Spinal cord (tissue), 10 donors: ENCODE data around the gene UNC5C. TPM values are rescaled to one million over a fixed set of nuclear protein-coding genes. Genes with fewer than 3 reads are reported as not detected.

Experiments used
- DNase-seq, 6 donors: peaks; one replicate each; pipeline versions ENCODE4 v3.0.0 to v3.0.0-alpha.2; 2013 to 2015; ENCODE audit warnings: low spot score in 6 of 6, low read depth in 4 of 6
- H3K27ac ChIP-seq: one replicate; pipeline ENCODE4 v1.5.1; 2013; ENCODE audit warnings: low read depth, low read length, control low read depth
- H3K27me3 ChIP-seq: one replicate; pipeline ENCODE4 v1.6.1; 2013; ENCODE audit warnings: low read length; ENCODE audit not compliant: control insufficient read depth, insufficient read depth
- H3K36me3 ChIP-seq: one replicate; pipeline ENCODE4 v1.6.1; 2013; ENCODE audit warnings: low read length; ENCODE audit not compliant: control insufficient read depth, insufficient read depth
- H3K4me1 ChIP-seq: one replicate; pipeline ENCODE4 v1.6.1; 2013; ENCODE audit warnings: low read length; ENCODE audit not compliant: control insufficient read depth, insufficient read depth
- H3K4me3 ChIP-seq: one replicate; pipeline ENCODE4 v1.5.1; 2013; ENCODE audit warnings: low read depth, low read length, control low read depth
- H3K9me3 ChIP-seq: one replicate; pipeline ENCODE4 v1.6.1; 2013; ENCODE audit warnings: low read length; ENCODE audit not compliant: control insufficient read depth, insufficient read depth
- WGBS: methylation state at CpG from one replicate; pipeline ENCODE4 v1.1.5; 2013; ENCODE audit warnings: missing lambda C conversion rate; ENCODE audit not compliant: insufficient coverage; 5-methylcytosine and 5-hydroxymethylcytosine counted together
- polyA plus RNA-seq, 2 donors: library from polyadenylated mRNA; unstranded; fragments of 120-200 nt; gene quantifications; one replicate each; pipeline ENCODE4 v1.2.1, GENCODE V29; 2013; ENCODE audit not compliant: insufficient read length in 2 of 2
- total RNA-seq, 2 donors: library from RNA; depleted of rRNA in 1 of 2; stranded (reverse); fragments of 120-200 nt in 1 of 2; fragments of >200 nt in 1 of 2; gene quantifications; one replicate each; pipeline versions ENCODE4 v1.2.3 to v1.2.4, GENCODE V29; 2013 to 2014
- donor health status: healthy.

The UNC5C gene
- total and polyA plus RNA-seq, 4 donors: 11.3 to 33.2 (median 20.7) TPM

DNA sequence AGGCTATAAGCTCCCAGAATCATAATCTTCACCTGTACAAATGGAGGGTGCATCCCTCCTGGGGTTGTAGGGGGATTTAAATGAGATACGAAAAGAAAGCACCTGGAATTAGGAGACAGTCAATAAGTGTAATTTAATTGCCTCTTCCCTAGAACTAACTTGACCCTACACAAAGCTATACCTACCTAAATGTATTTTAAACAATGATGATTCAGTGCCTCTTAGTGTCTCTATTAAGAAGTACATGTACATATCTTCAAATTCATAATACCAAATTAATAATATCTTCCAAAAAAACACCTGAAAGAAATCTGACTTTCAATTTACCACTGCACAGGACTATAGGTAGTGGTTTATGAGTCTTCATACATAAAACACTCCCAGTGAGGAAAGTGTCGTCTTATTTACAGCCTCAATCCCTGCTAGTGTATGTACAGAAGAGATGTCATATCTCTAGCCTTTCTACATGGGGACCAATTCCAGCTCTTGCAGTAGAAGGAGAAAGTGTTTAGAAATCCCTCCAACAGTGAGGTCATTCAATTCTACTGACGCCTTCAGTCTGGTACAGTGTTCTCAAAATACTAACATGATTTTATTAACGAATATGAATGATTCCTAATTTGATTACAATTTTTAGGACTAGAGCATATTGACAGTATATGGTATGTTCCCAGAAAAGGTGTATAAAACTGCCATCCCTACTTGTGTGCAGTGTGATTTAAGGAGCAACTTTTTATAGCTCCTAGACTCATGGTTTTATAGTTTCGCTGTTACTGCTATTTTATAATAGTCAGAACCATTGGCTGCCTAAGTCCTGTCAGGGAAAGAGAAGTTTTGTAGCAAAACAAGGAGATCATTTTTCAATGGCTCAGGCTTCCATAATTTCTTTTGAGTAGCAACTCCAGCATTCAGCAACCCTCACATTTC, 282.7 kb downstream of the UNC5C start:
- Histone ChIP-seq H3K9me3 (no peaks in the 10 kb centered on the region), H3K4me3 (no peak overlapping the region), H3K27ac (no peak overlapping the region), H3K36me3 (no peaks in the 10 kb centered on the region), H3K4me1 (no peaks in the 10 kb centered on the region), H3K27me3 (no peaks in the 10 kb centered on the region)
- no CpG with 5 or more reads among the region's 5 CpGs for WGBS
- DNase-seq: no peak

- H3K27ac ChIP-seq: no peak overlapping the region
- no peak overlapping the region for H3K4me3 ChIP-seq
- no peaks in the 10 kb centered on the region for H3K27me3 ChIP-seq
- DNase-seq: no peak
- H3K36me3 ChIP-seq: no peaks in the 10 kb centered on the region
- no peaks in the 10 kb centered on the region for H3K4me1 ChIP-seq
- 100% methylated on average over 1 of the region's 2 CpGs for WGBS
- no peaks in the 10 kb centered on the region for H3K9me3 ChIP-seq
Observed at GRCh38 chr4:95264843-95265242, 283.9 kb downstream of the UNC5C start.

GRCh38 chr4:95263960-95264359, 284.8 kb downstream of the UNC5C start:
- DNase-seq: peak in 1 of 6 donors; percentile 13
- H3K27me3 ChIP-seq: no peaks in the 10 kb centered on the region
- H3K36me3 ChIP-seq: no peaks in the 10 kb centered on the region
- WGBS: no CpG with 5 or more reads among the region's 1 CpG
- H3K4me3 ChIP-seq: no peak overlapping the region
- no peak overlapping the region for H3K27ac ChIP-seq
- no peaks in the 10 kb centered on the region for H3K9me3 ChIP-seq
- no peaks in the 10 kb centered on the region for H3K4me1 ChIP-seq

GRCh38 chr4:95263391-95263790, 285.4 kb downstream of the UNC5C start:
- H3K9me3 ChIP-seq: no peaks in the 10 kb centered on the region
- no peak overlapping the region for H3K27ac ChIP-seq
- H3K36me3 ChIP-seq: no peaks in the 10 kb centered on the region

GRCh38 chr4:95256108-95256835, 292.5 kb downstream of the UNC5C start:
- H3K27ac ChIP-seq: no peak overlapping the region
- WGBS: 89% methylated on average over 4 of the region's 6 CpGs

More at GRCh38 chr4:95263391-95263790, 285.4 kb downstream of the UNC5C start:
- no peak for DNase-seq
- H3K4me3 ChIP-seq: no peak overlapping the region
- H3K4me1 ChIP-seq: no peaks in the 10 kb centered on the region
- H3K27me3 ChIP-seq: no peaks in the 10 kb centered on the region

DNA sequence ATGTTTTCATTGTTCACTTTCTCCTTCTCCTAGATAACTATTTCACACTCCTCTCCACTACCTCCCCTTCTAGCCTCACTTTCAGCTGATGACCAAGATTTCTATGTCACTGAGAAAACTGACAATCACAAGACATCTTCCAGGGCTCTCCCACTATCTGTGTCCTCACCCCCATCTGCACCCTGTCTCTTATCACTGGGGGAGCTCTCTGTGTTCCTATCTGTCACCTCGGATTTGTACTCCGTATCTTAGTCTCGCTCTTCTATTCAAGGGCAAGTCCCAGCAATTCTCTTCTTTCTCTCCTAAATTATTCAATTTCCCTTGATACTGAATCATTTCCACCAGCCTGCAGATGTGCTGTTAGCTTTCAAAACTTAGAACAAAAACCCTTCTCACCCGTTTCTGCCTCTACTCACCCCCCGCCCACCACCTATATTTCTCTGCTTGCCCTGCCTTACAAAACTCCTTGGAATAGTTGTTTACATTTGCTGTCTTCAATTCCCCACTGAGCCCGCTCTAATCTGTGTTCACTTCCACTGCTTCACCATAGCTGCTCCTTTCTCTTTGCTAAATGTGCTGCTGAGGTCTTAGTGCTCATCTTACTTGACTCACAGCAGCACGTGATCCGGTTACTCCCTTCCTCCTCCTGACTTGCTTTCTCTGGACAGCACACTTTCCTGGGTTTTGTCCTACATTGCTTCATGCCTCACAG, 293.2 kb downstream of the UNC5C start:
- Histone ChIP-seq H3K36me3 (no peaks in the 10 kb centered on the region), H3K27me3 (no peaks in the 10 kb centered on the region), H3K4me3 (no peak overlapping the region), H3K27ac (no peak overlapping the region), H3K9me3 (no peaks in the 10 kb centered on the region), H3K4me1 (no peaks in the 10 kb centered on the region)
- DNase-seq: no peak
- WGBS: 66% methylated on average over 8 of the region's 8 CpGs

More at GRCh38 chr4:95256108-95256835, 292.5 kb downstream of the UNC5C start:
- no peak for DNase-seq
- H3K4me3 ChIP-seq: no peak overlapping the region
- H3K4me1 ChIP-seq: no peaks in the 10 kb centered on the region
- H3K36me3 ChIP-seq: no peaks in the 10 kb centered on the region
- no peaks in the 10 kb centered on the region for H3K27me3 ChIP-seq
- H3K9me3 ChIP-seq: no peaks in the 10 kb centered on the region

- H3K9me3 ChIP-seq: no peaks in the 10 kb centered on the region
- DNase-seq: no peak
- no peak overlapping the region for H3K27ac ChIP-seq
- H3K4me3 ChIP-seq: no peak overlapping the region
- H3K27me3 ChIP-seq: no peaks in the 10 kb centered on the region
- no CpG with 5 or more reads among the region's 2 CpGs for WGBS
- H3K36me3 ChIP-seq: no peaks in the 10 kb centered on the region
- H3K4me1 ChIP-seq: no peaks in the 10 kb centered on the region
Observed at GRCh38 chr4:95251568-95251967, 297.2 kb downstream of the UNC5C start.

GRCh38 chr4:95250544-95251137, 298.1 kb downstream of the UNC5C start:
- DNase-seq: peak in 1 of 6 donors; percentile 50
- Histone ChIP-seq H3K27me3 (no peaks in the 10 kb centered on the region), H3K27ac (no peak overlapping the region), H3K4me1 (no peaks in the 10 kb centered on the region), H3K36me3 (no peaks in the 10 kb centered on the region), H3K9me3 (no peaks in the 10 kb centered on the region), H3K4me3 (no peak overlapping the region)
- WGBS: 93% methylated on average over 2 of the region's 7 CpGs

DNA sequence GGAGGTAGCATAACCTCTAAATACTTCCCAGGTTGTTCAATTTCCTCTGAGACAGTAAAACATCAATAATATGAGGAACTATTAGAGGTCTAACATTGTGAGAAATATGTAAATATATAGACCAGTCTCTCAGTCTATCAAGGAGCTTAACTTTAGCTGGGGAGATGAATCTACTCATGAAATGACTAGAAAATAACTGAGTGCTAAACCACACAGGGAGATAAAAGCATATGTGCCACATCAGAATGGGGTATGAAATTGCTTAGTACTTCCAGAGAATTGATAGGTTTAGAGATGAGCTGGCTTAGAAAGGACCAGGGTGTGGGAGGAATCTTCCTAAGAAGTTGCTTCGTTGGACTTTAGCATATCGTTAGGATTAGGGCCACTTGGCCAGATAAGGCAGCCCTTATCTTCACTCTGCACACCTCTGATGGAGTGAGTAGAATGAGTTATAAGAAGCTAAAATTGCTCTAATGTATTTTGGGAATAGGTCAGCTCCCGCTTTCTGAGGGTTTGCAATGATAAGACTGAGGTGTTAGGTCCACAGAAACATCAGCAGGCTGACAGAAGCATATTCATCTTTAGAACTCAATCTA, 299.2 kb downstream of the UNC5C start:
- no peaks in the 10 kb centered on the region for H3K27me3 ChIP-seq
- H3K4me3 ChIP-seq: no peak overlapping the region
- no peak for DNase-seq
- no peaks in the 10 kb centered on the region for H3K4me1 ChIP-seq
- no peaks in the 10 kb centered on the region for H3K36me3 ChIP-seq
- 100% methylated on average over 1 of the region's 3 CpGs for WGBS
- H3K9me3 ChIP-seq: no peaks in the 10 kb centered on the region
- H3K27ac ChIP-seq: no peak overlapping the region
